NOMO-1 (cell line): Measurements from ENCODE around the gene SRXN1.
"Not testable (repeated sequence)": the region's sequence is repeated elsewhere in the genome, so short reads cannot be mapped to it uniquely, and the experiment has no call there.

ENCODE experiments used
- DNase-seq, 2 experiments: peaks; one replicate each; lab custom pipeline; 2025; ENCODE audit not compliant: unreplicated experiment in 2 of 2; lab: John Stamatoyannopoulos, UW

The SRXN1 gene

GRCh38 chr20:655726-656624 lies 3.0 kb upstream of the SRXN1 start:
- DNase-seq = no peak

GRCh38 chr20:654417-654750 lies 1.4 kb upstream of the SRXN1 start:
- DNase-seq = no peak

- no peak for DNase-seq
Measured at GRCh38 chr20:653590-654416, 803 bp upstream of the SRXN1 start.

GRCh38 chr20:652615-653109 lies 338 bp downstream of the SRXN1 start:
- no peak for DNase-seq

- peak in 1 of 2 experiments; percentile 16 for DNase-seq
Measured at GRCh38 chr20:651713-652614, 1.0 kb downstream of the SRXN1 start.

GRCh38 chr20:650954-651353 lies 2.0 kb downstream of the SRXN1 start:
- DNase-seq = no peak

- DNase-seq = no peak
Measured at GRCh38 chr20:650281-650680, 2.7 kb downstream of the SRXN1 start.

- no peak for DNase-seq
Measured at GRCh38 chr20:647479-648019, 5.5 kb downstream of the SRXN1 start.

- no peak for DNase-seq
Measured at GRCh38 chr20:646868-647233, 6.1 kb downstream of the SRXN1 start.

- no peak for DNase-seq
Measured at GRCh38 chr20:646107-646867, 6.7 kb downstream of the SRXN1 start.

GRCh38 chr20:645318-646106 lies 7.5 kb downstream of the SRXN1 start:
- peak; percentile 64 to 66 for DNase-seq

GRCh38 chr20:644692-645317 lies 8.2 kb downstream of the SRXN1 start:
- DNase-seq = no peak

- DNase-seq = no peak
Measured at GRCh38 chr20:642398-643174, 10.4 kb downstream of the SRXN1 start.

- DNase-seq = not testable (repeated sequence)
Measured at GRCh38 chr20:642013-642397, 11.0 kb downstream of the SRXN1 start.

- DNase-seq = no peak
Measured at GRCh38 chr20:641516-641875, 11.5 kb downstream of the SRXN1 start.

GRCh38 chr20:640674-641515 lies 12.1 kb downstream of the SRXN1 start:
- no peak for DNase-seq

- DNase-seq = no peak
Measured at GRCh38 chr20:638579-638978, 14.4 kb downstream of the SRXN1 start.
